DMS153 treated with DMSO at 0.1 percent for 48 hours (cell line): ENCODE results near the gene KCNA5.

Source experiments
- DNase-seq: peaks from one replicate; lab custom pipeline; 2025; ENCODE audit not compliant: unreplicated experiment; lab: John Stamatoyannopoulos, UW

KCNA5 gene

GRCh38 chr12:5059358-5059757 is 15.7 kb downstream of the KCNA5 start:
- no peak for DNase-seq

GRCh38 chr12:5060958-5061357 is 17.3 kb downstream of the KCNA5 start:
- no peak for DNase-seq

GRCh38 chr12:5063149-5063548 is 19.5 kb downstream of the KCNA5 start:
- no peak for DNase-seq

- no peak for DNase-seq
These were observed 21.3 kb downstream of the KCNA5 start for GRCh38 chr12:5064913-5065490.

GRCh38 chr12:5066251-5066650 is 22.6 kb downstream of the KCNA5 start:
- DNase-seq = no peak

GRCh38 chr12:5068126-5068525 is 24.4 kb downstream of the KCNA5 start:
- DNase-seq = no peak

GRCh38 chr12:5068619-5069018 is 24.9 kb downstream of the KCNA5 start:
- DNase-seq = no peak

- DNase-seq = no peak
These were observed 26.4 kb downstream of the KCNA5 start for GRCh38 chr12:5070090-5070489.

- DNase-seq = no peak
These were observed 27.8 kb downstream of the KCNA5 start for GRCh38 chr12:5071496-5071895.

- no peak for DNase-seq
These were observed 28.6 kb downstream of the KCNA5 start for GRCh38 chr12:5072311-5072710.

- no peak for DNase-seq
These were observed 29.4 kb downstream of the KCNA5 start for GRCh38 chr12:5073054-5073453.

- no peak for DNase-seq
These were observed 30.2 kb downstream of the KCNA5 start for GRCh38 chr12:5073853-5074252.

GRCh38 chr12:5076761-5077160 is 33.1 kb downstream of the KCNA5 start:
- DNase-seq = no peak

GRCh38 chr12:5078423-5078822 is 34.7 kb downstream of the KCNA5 start:
- peak; percentile 13 for DNase-seq

- no peak for DNase-seq
These were observed 37.3 kb downstream of the KCNA5 start for GRCh38 chr12:5081016-5081415.

- peak; percentile 19 for DNase-seq
These were observed 40.5 kb downstream of the KCNA5 start for GRCh38 chr12:5083955-5084849.

- no peak for DNase-seq
These were observed 42.2 kb downstream of the KCNA5 start for GRCh38 chr12:5085896-5086295.

GRCh38 chr12:5087831-5088554 is 44.3 kb downstream of the KCNA5 start:
- no peak for DNase-seq

- no peak for DNase-seq
These were observed 45.0 kb downstream of the KCNA5 start for GRCh38 chr12:5088586-5089264.

- DNase-seq = no peak
These were observed 50.9 kb downstream of the KCNA5 start for GRCh38 chr12:5094551-5094950.

- no peak for DNase-seq
These were observed 51.3 kb downstream of the KCNA5 start for GRCh38 chr12:5094986-5095385.
